GM23248 (cell line): Measurements from ENCODE around the gene SYNPR.

Experiments used
- EZH2 ChIP-seq: fragments of 200-600 bp; sonication (generic); IDR thresholded peaks from 2 replicates; pipeline ENCODE4 v1.6.1; 2018; ENCODE audit warnings: antibody characterized with exemption, mild to moderate bottlenecking; ENCODE audit not compliant: insufficient read depth, poor library complexity, severe bottlenecking
- EZH2phosphoT487 ChIP-seq: fragments of 200-600 bp; sonication (generic); IDR thresholded peaks from 2 replicates; pipeline ENCODE4 v1.6.1; 2018; ENCODE audit warnings: antibody characterized with exemption, moderate library complexity, mild to moderate bottlenecking, low read depth; ENCODE audit not compliant: insufficient read depth

DNA sequence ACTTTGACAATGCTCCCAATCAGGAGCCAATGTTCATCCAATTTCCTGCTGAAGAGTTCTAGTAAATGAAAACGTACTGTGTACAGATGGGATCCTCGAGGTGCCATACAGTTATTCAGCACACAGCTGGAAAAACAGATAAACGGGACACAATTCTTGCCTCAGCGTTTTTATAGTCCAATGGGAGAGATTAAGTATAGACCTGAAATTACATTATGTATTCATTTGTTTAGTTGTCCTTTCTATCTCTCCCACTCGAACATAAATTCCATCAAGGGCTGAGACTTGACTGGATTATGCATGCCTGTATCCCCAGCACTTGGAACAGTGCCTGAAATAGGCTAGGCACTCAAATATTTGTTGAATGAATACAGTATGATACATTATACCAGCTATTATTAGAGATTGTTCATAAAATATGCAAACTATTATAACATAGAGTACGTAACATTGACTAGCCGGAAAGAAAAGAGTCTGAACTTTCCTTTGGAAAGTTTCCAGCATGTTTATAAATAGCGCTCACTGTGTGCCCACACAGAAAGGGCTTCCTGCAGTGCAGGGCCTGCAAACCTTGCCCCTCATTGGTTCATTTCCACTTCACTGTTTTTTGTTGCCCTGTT, 346.9 kb downstream of the SYNPR start:
- no peak for TF ChIP-seq EZH2
- TF ChIP-seq EZH2phosphoT487 = no peak
